HepG2 (cell line): ENCODE data around the gene SCAMP3. TPM values are rescaled to one million over a fixed set of nuclear protein-coding genes. Genes with fewer than 3 reads are reported as not detected.

Source experiments
- ATF7 ChIP-seq, 2 experiments: fragments of 450-650 bp in 1 of 2; sonication (generic) in 1 of 2; formaldehyde crosslinking in 1 of 2; IDR thresholded peaks; 2 replicates each; pipeline versions ENCODE4 v1.4.0 to v1.6.1; 2016 to 2020; ENCODE audit warnings: antibody characterized with exemption in 1 of 2, mild to moderate bottlenecking in 1 of 2, missing genetic modification reagents in 1 of 2
- CEBPB ChIP-seq: IDR thresholded peaks from 2 replicates; pipeline ENCODE4 v1.6.1; 2011; ENCODE audit warnings: low read depth, low read length, improper control_type of control experiment, borderline replicate concordance
- HNRNPH1 ChIP-seq: fragments of 200-400 bp; formaldehyde crosslinking; optimal IDR thresholded peaks from 2 replicates; pipeline ENCODE3; 2017; ENCODE audit warnings: mild to moderate bottlenecking, low read depth, low read length
- HOXA3 ChIP-seq: sonication (generic); formaldehyde crosslinking; IDR thresholded peaks from 2 replicates; pipeline ENCODE4 v1.5.0; 2020; ENCODE audit warnings: missing genetic modification reagents
- KDM2A ChIP-seq: sonication (generic); formaldehyde crosslinking; IDR thresholded peaks from 2 replicates; pipeline ENCODE4 v1.4.0; 2020; ENCODE audit warnings: low read depth, missing genetic modification reagents, borderline replicate concordance
- NBN ChIP-seq: fragments of 450-650 bp; conservative IDR thresholded peaks from 2 replicates; pipeline ENCODE4 v1.6.1; 2017
- RBAK ChIP-seq: sonication (generic); formaldehyde crosslinking; IDR thresholded peaks from 2 replicates; pipeline ENCODE4 v1.5.1; 2020; ENCODE audit warnings: mild to moderate bottlenecking, missing genetic modification reagents
- SRY ChIP-seq: sonication (generic); formaldehyde crosslinking; IDR thresholded peaks from 2 replicates; pipeline ENCODE4 v1.8.0; 2022; ENCODE audit warnings: mild to moderate bottlenecking, missing genetic modification reagents
- ZNF605 ChIP-seq: sonication (generic); formaldehyde crosslinking; IDR thresholded peaks from 2 replicates; pipeline ENCODE4 v1.8.0; 2022; ENCODE audit warnings: mild to moderate bottlenecking, missing genetic modification reagents
- ZNF652 ChIP-seq: IDR thresholded peaks from 2 replicates; pipeline ENCODE4 v1.6.1; 2016; ENCODE audit warnings: low read depth, borderline replicate concordance
- ZNF761 ChIP-seq: sonication (generic); formaldehyde crosslinking; conservative IDR thresholded peaks from 2 replicates; pipeline ENCODE4 v1.4.0; 2020; ENCODE audit warnings: mild to moderate bottlenecking, missing genetic modification reagents
- ZNF768 ChIP-seq: sonication (generic); formaldehyde crosslinking; IDR thresholded peaks from 2 replicates; pipeline ENCODE4 v1.4.0; 2020; ENCODE audit warnings: missing genetic modification reagents
- polyA plus RNA-seq, 8 experiments: library from polyadenylated mRNA; depleted of rRNA in 3 of 8; stranded (reverse) in 7 of 8; unstranded in 1 of 8; fragments of >200 nt; fragmentation: Illumina TruSeq in 4 of 8; extraction: Trizol in 4 of 8; gene quantifications; 2 replicates each; pipeline versions ENCODE4 v1.2.1 to v1.2.3, GENCODE V29; 2011 to 2016; ENCODE audit warnings: low read depth in 4 of 8, missing spikeins in 1 of 8, mixed read lengths in 1 of 8; ENCODE audit not compliant: insufficient read depth in 1 of 8
- total RNA-seq, 5 experiments: library from RNA; depleted of rRNA; stranded (reverse); fragments of >200 nt; fragmentation: Illumina TruSeq; extraction: Trizol; gene quantifications; 2 replicates each; pipeline ENCODE4 v1.2.3, GENCODE V29; 2016; ENCODE audit warnings: low read depth in 1 of 5
- TF ChIP-seq, protein P1 (sequence below): sonication (generic); formaldehyde crosslinking; IDR thresholded peaks from 2 replicates; pipeline ENCODE4 v1.8.1; 2023; ENCODE audit warnings: mild to moderate bottlenecking, missing genetic modification reagents, borderline replicate concordance
- TF ChIP-seq, protein P2 (sequence below): IDR thresholded peaks from 2 replicates; pipeline ENCODE4 v1.6.1; 2012; ENCODE audit warnings: low read depth, low read length, improper control_type of control experiment
- TF ChIP-seq, protein P3 (sequence below): fragments of 450-650 bp; IDR thresholded peaks from 2 replicates; pipeline ENCODE4 v1.6.1; 2017; ENCODE audit warnings: mild to moderate bottlenecking
- TF ChIP-seq, protein P4 (sequence below): sonication (generic); formaldehyde crosslinking; IDR thresholded peaks from 2 replicates; pipeline ENCODE4 v1.4.0; 2020; ENCODE audit warnings: missing genetic modification reagents, borderline replicate concordance
- TF ChIP-seq, protein P5 (sequence below): IDR thresholded peaks from 2 replicates; pipeline ENCODE4 v1.6.1; 2016; ENCODE audit warnings: control low read depth

The SCAMP3 gene
- total and polyA plus RNA-seq, 2 of the 13 experiments (the other 11 are each of a cell fraction or from before 2014, with no cell fraction given): 46.8 to 83.3 TPM

DNA sequence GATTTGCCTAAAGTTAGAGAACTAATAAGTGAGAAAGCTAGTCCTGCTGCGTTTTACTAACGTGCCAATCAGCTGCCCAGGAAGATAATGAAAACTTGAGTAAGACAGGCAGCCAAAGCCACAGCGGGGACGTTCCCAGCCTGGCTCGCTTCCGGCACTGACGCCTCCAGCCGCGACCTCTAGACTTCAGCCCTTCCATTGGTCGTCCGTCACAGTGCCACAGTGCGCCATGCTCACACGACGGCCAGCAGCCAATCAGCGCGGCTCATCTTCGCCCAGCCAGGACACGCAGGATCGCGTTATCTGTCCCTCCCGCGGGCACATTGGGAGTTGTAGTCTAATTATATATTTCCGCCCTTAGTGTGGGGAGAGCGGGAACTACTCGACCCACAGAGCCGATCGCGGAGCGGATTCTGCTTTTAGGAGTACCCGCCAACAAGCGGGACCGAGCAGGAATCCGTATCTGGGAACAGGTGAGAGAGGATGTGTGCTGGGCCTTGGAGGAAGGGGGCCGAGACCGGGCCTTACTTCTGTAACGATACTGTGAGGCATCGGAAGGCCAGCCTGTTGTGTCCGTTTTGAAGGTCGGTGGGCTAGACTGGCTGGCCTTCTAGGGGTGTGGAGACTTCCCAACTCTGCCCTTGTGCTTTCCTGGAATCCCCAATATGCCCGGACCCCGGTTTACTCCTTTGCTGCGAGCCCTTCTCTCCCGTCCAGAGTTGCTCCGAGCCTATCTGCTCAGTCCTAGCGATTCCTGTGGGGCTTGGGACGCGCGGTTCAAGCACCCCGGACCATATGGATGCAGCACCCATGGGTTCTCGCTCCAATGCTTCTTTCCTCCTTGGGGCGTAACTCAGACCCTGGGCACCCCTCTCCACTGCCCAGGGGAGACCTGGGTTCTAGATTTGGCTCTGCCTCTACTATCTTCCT is 46.6 kb upstream of the SCAMP3 start, which contains the start of gene FDPS (continued):
- TF ChIP-seq ZNF652 (CRISPR knock-in tag) (no peak), CEBPB (no peak), ZNF768 (CRISPR knock-in tag) (no peak), NBN (no peak), KDM2A (CRISPR knock-in tag) (peak; percentile 91), RBAK (CRISPR knock-in tag) (no peak), ZNF605 (peak; percentile 59; the same call in 1 of the 2 replicates), ZNF761 (CRISPR knock-in tag) (0 out of 2 replicates have a peak, but pooled peaks have one; percentile 23), ATF7 (IDR thresholded peaks at IDR 0.05) (no peak), ATF7 (CRISPR knock-in tag; IDR thresholded peaks at IDR 0.05) (0 out of 2 replicates have a peak, but pooled peaks have one; percentile 50), HOXA3 (CRISPR knock-in tag) (peak; percentile 94), HNRNPH1 (no peak), SRY (CRISPR knock-in tag) (no peak; the same call in 1 of the 2 replicates)
- TF ChIP-seq, protein P1, sequence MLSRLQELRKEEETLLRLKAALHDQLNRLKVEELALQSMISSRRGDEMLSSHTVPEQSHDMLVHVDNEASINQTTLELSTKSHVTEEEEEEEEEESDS: 0 out of 2 replicates have a peak, but pooled peaks have one; percentile 28
- TF ChIP-seq, protein P2, sequence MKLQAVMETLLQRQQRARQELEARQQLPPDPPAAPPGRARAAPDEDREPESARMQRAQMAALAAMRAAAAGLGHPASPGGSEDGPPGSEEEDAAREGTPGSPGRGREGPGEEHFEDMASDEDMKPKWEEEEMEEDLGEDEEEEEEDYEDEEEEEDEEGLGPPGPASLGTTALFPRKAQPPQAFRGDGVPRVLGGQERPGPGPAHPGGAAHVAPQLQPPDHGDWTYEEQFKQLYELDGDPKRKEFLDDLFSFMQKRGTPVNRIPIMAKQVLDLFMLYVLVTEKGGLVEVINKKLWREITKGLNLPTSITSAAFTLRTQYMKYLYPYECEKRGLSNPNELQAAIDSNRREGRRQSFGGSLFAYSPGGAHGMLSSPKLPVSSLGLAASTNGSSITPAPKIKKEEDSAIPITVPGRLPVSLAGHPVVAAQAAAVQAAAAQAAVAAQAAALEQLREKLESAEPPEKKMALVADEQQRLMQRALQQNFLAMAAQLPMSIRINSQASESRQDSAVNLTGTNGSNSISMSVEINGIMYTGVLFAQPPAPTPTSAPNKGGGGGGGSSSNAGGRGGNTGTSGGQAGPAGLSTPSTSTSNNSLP: 0 out of 2 replicates have a peak, but pooled peaks have one; percentile 40
- TF ChIP-seq, protein P3, sequence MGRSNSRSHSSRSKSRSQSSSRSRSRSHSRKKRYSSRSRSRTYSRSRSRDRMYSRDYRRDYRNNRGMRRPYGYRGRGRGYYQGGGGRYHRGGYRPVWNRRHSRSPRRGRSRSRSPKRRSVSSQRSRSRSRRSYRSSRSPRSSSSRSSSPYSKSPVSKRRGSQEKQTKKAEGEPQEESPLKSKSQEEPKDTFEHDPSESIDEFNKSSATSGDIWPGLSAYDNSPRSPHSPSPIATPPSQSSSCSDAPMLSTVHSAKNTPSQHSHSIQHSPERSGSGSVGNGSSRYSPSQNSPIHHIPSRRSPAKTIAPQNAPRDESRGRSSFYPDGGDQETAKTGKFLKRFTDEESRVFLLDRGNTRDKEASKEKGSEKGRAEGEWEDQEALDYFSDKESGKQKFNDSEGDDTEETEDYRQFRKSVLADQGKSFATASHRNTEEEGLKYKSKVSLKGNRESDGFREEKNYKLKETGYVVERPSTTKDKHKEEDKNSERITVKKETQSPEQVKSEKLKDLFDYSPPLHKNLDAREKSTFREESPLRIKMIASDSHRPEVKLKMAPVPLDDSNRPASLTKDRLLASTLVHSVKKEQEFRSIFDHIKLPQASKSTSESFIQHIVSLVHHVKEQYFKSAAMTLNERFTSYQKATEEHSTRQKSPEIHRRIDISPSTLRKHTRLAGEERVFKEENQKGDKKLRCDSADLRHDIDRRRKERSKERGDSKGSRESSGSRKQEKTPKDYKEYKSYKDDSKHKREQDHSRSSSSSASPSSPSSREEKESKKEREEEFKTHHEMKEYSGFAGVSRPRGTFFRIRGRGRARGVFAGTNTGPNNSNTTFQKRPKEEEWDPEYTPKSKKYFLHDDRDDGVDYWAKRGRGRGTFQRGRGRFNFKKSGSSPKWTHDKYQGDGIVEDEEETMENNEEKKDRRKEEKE: no peak
- TF ChIP-seq, protein P4, sequence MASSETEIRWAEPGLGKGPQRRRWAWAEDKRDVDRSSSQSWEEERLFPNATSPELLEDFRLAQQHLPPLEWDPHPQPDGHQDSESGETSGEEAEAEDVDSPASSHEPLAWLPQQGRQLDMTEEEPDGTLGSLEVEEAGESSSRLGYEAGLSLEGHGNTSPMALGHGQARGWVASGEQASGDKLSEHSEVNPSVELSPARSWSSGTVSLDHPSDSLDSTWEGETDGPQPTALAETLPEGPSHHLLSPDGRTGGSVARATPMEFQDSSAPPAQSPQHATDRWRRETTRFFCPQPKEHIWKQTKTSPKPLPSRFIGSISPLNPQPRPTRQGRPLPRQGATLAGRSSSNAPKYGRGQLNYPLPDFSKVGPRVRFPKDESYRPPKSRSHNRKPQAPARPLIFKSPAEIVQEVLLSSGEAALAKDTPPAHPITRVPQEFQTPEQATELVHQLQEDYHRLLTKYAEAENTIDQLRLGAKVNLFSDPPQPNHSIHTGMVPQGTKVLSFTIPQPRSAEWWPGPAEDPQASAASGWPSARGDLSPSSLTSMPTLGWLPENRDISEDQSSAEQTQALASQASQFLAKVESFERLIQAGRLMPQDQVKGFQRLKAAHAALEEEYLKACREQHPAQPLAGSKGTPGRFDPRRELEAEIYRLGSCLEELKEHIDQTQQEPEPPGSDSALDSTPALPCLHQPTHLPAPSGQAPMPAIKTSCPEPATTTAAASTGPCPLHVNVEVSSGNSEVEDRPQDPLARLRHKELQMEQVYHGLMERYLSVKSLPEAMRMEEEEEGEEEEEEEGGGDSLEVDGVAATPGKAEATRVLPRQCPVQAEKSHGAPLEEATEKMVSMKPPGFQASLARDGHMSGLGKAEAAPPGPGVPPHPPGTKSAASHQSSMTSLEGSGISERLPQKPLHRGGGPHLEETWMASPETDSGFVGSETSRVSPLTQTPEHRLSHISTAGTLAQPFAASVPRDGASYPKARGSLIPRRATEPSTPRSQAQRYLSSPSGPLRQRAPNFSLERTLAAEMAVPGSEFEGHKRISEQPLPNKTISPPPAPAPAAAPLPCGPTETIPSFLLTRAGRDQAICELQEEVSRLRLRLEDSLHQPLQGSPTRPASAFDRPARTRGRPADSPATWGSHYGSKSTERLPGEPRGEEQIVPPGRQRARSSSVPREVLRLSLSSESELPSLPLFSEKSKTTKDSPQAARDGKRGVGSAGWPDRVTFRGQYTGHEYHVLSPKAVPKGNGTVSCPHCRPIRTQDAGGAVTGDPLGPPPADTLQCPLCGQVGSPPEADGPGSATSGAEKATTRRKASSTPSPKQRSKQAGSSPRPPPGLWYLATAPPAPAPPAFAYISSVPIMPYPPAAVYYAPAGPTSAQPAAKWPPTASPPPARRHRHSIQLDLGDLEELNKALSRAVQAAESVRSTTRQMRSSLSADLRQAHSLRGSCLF (CRISPR knock-in tag): no peak
- TF ChIP-seq, protein P5, sequence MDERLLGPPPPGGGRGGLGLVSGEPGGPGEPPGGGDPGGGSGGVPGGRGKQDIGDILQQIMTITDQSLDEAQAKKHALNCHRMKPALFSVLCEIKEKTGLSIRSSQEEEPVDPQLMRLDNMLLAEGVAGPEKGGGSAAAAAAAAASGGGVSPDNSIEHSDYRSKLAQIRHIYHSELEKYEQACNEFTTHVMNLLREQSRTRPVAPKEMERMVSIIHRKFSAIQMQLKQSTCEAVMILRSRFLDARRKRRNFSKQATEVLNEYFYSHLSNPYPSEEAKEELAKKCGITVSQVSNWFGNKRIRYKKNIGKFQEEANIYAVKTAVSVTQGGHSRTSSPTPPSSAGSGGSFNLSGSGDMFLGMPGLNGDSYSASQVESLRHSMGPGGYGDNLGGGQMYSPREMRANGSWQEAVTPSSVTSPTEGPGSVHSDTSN (CRISPR knock-in tag): no peak
